ENCODE data around the gene GTPBP8. TPM values are rescaled to one million over a fixed set of nuclear protein-coding genes. Genes with fewer than 3 reads are reported as not detected.

The GTPBP8 gene
- polyA plus RNA-seq, 1 donor (not counting 4 experiments of a cell fraction or from before 2014, with no cell fraction given), result 16.9 TPM

GRCh38 chr3:112963683-112964082 lies 27.1 kb upstream of the GTPBP8 start:
- Histone ChIP-seq H3K4me3 (ENCODE audit: control insufficient read depth in 2 of 3, extremely low read depth in 1 of 3, insufficient read depth in 2 of 3, low read depth in 1 of 3, low read length in 3 of 3) (no peak overlapping the region), H3K9me3 (ENCODE audit: control insufficient read depth, low read depth, low read length) (peaks cover 3% of the 10 kb centered on the region), H3K27me3 (ENCODE audit: control insufficient read depth, extremely low read depth, insufficient read depth, low read length) (no peaks in the 10 kb centered on the region), H3K4me2 (ENCODE audit: control insufficient read depth, extremely low read depth, insufficient read depth, low read depth, low read length) (no peak overlapping the region), H3K79me2 (ENCODE audit: control insufficient read depth, insufficient read depth, low read length) (no peaks in the 10 kb centered on the region), H3K27ac (ENCODE audit: control insufficient read depth, insufficient read depth, low read length) (no peak overlapping the region), H2AFZ (ENCODE audit: control insufficient read depth, low read length) (no peak overlapping the region), H3K9ac (ENCODE audit: control insufficient read depth, extremely low read depth, insufficient read depth, low read length) (no peak overlapping the region), H3K36me3 (ENCODE audit: control insufficient read depth in 2 of 2, extremely low read depth in 1 of 2, insufficient read depth in 2 of 2, low read length in 2 of 2) (no peaks in the 10 kb centered on the region), H3K9me1 (ENCODE audit: control insufficient read depth, extremely low read depth, insufficient read depth, low read length) (no peaks in the 10 kb centered on the region), H3K4me1 (ENCODE audit: control insufficient read depth, extremely low read depth, insufficient read depth, low read length) (no peaks in the 10 kb centered on the region), H4K20me1 (ENCODE audit: control insufficient read depth, extremely low read depth, insufficient read depth, low read length) (no peaks in the 10 kb centered on the region)
- FAIRE-seq (no peak), DNase-seq (ENCODE audit: low read depth, low spot score) (no peak)
- TF ChIP-seq CTCF (optimal IDR thresholded peaks at IDR 0.05 in 1 of 3, IDR thresholded peaks at IDR 0.05 in 1 of 3, conservative IDR thresholded peaks at IDR 0.05 in 1 of 3; ENCODE audit: extremely low read depth in 1 of 3, insufficient read depth in 2 of 3, low read length in 3 of 3), result no peak
- no peak for TF ChIP-seq EZH2 (IDR thresholded peaks at IDR 0.05; ENCODE audit: low read length)
- dilution Hi-C loops (cut with MboI; ENCODE audit: extremely low pct_ligation_motif_present, low sequenced_read_pairs), result no loop called here

GRCh38 chr3:112965656-112966055 lies 25.1 kb upstream of the GTPBP8 start:
- FAIRE-seq, result no peak

More at GRCh38 chr3:112965656-112966055, 25.1 kb upstream of the GTPBP8 start:
- DNase-seq (ENCODE audit: low read depth, low spot score), result no peak
- TF ChIP-seq CTCF (optimal IDR thresholded peaks at IDR 0.05 in 1 of 3, IDR thresholded peaks at IDR 0.05 in 1 of 3, conservative IDR thresholded peaks at IDR 0.05 in 1 of 3; ENCODE audit: extremely low read depth in 1 of 3, insufficient read depth in 2 of 3, low read length in 3 of 3) (no peak), EZH2 (IDR thresholded peaks at IDR 0.05; ENCODE audit: low read length) (no peak)
- Histone ChIP-seq H3K9ac (ENCODE audit: control insufficient read depth, extremely low read depth, insufficient read depth, low read length) (no peak overlapping the region), H2AFZ (ENCODE audit: control insufficient read depth, low read length) (no peak overlapping the region), H3K79me2 (ENCODE audit: control insufficient read depth, insufficient read depth, low read length) (no peaks in the 10 kb centered on the region), H3K4me3 (ENCODE audit: control insufficient read depth in 2 of 3, extremely low read depth in 1 of 3, insufficient read depth in 2 of 3, low read depth in 1 of 3, low read length in 3 of 3) (no peak overlapping the region), H3K9me1 (ENCODE audit: control insufficient read depth, extremely low read depth, insufficient read depth, low read length) (no peaks in the 10 kb centered on the region), H3K27ac (ENCODE audit: control insufficient read depth, insufficient read depth, low read length) (no peak overlapping the region), H3K4me1 (ENCODE audit: control insufficient read depth, extremely low read depth, insufficient read depth, low read length) (no peaks in the 10 kb centered on the region), H4K20me1 (ENCODE audit: control insufficient read depth, extremely low read depth, insufficient read depth, low read length) (no peaks in the 10 kb centered on the region), H3K36me3 (ENCODE audit: control insufficient read depth in 2 of 2, extremely low read depth in 1 of 2, insufficient read depth in 2 of 2, low read length in 2 of 2) (no peaks in the 10 kb centered on the region), H3K27me3 (ENCODE audit: control insufficient read depth, extremely low read depth, insufficient read depth, low read length) (no peaks in the 10 kb centered on the region), H3K9me3 (ENCODE audit: control insufficient read depth, low read depth, low read length) (peaks cover 3% of the 10 kb centered on the region), H3K4me2 (ENCODE audit: control insufficient read depth, extremely low read depth, insufficient read depth, low read depth, low read length) (no peak overlapping the region)
- dilution Hi-C loops (cut with MboI; ENCODE audit: extremely low pct_ligation_motif_present, low sequenced_read_pairs), result no loop called here

All from keratinocyte (primary cell).